HepG2 (cell line): Measurements from ENCODE around the gene PLEKHA5. TPM values are rescaled to one million over a fixed set of nuclear protein-coding genes. Genes with fewer than 3 reads are reported as not detected.

Source experiments
- ATAC-seq: fragments of 200-7000 bp; cut with Tn5 transposase; 3 replicates; pipeline ENCODE4 v1.9.1; 2020; ENCODE audit warnings: mild to moderate bottlenecking, moderate library complexity
- BruUV-seq: library from RNA; stranded (reverse); fragments of 400-500 nt; replicated peaks from 2 replicates; lab custom pipeline; 2021; lab: Mats Ljungman, UMichigan
- CTCF ChIA-PET: fragments of 300-600 bp; formaldehyde crosslinking; extraction: SDS; loops from one replicate; lab custom pipeline; 2021; ENCODE audit warnings: low total read pairs, inconsistent platforms, low intra/inter-chr PET ratio; lab: Yijun Ruan, JAX
- POLR2A ChIA-PET: fragments of 350-600 bp; sonication (Branson Sonifier 250); formaldehyde crosslinking; loops from one replicate; lab custom pipeline; 2020; ENCODE audit warnings: antibody characterized with exemption, inconsistent platforms; lab: Yijun Ruan, JAX
- DNase-seq: peaks from one replicate; pipeline ENCODE4 v3.0.0-alpha.2; 2015; ENCODE audit warnings: low spot score
- FAIRE-seq: peaks from 3 replicates; lab custom pipeline; 2011; peaks lifted over from hg19 to GRCh38; lab: Jason Lieb, UNC
- H2AFZ ChIP-seq: one replicate; pipeline ENCODE4 v1.6.1; 2011; ENCODE audit warnings: low read length, inconsistent platforms
- H3K27ac ChIP-seq: fragments of 300-600 bp; 3 replicates; pipeline ENCODE4 v1.8.0; 2011; ENCODE audit warnings: mixed run types, mild to moderate bottlenecking, mixed read lengths, low read length, inconsistent platforms; ENCODE audit not compliant: insufficient read depth; ENCODE audit errors: extremely low read length
- H3K27me3 ChIP-seq, 2 experiments: fragments of 200-600 bp in 1 of 2; 2 replicates in 1 of 2; 3 replicates in 1 of 2; pipeline versions ENCODE4 v1.6.0 to v1.8.0; 2011; ENCODE audit warnings: low read length in 2 of 2, mild to moderate bottlenecking in 2 of 2, moderate library complexity in 2 of 2, inconsistent platforms in 1 of 2; ENCODE audit not compliant: insufficient read depth in 2 of 2, control insufficient read depth in 1 of 2
- H3K36me3 ChIP-seq, 2 experiments: fragments of 200-600 bp in 1 of 2; replicated peaks in 1 of 2; 2 replicates in 1 of 2; 3 replicates in 1 of 2; pipeline versions ENCODE4 v1.5.1 to v1.8.0; 2011; ENCODE audit warnings: low read length in 2 of 2, inconsistent platforms in 1 of 2; ENCODE audit not compliant: insufficient read depth in 2 of 2, control insufficient read depth in 1 of 2
- H3K4me1 ChIP-seq: 2 replicates; pipeline ENCODE4 v1.5.1; 2012; ENCODE audit warnings: low read length, inconsistent platforms; ENCODE audit not compliant: insufficient read depth
- H3K4me2 ChIP-seq: 2 replicates; pipeline ENCODE4 v1.6.0; 2011; ENCODE audit warnings: low read depth, low read length, inconsistent platforms
- H3K4me3 ChIP-seq, 3 experiments: fragments of 200-600 bp in 1 of 3; sonication (generic), shearing (Covaris generic) in 1 of 3; replicated peaks in 1 of 3; 2 replicates each; pipeline ENCODE4 v1.5.1; 2011 to 2016; ENCODE audit warnings: low read length in 3 of 3, inconsistent platforms in 2 of 3, low read depth in 2 of 3, mild to moderate bottlenecking in 2 of 3, control low read depth in 1 of 3, mixed read lengths in 1 of 3; ENCODE audit not compliant: insufficient read depth in 1 of 3
- H3K79me2 ChIP-seq: one replicate; pipeline ENCODE4 v1.6.1; 2011; ENCODE audit warnings: low read length, inconsistent platforms; ENCODE audit not compliant: insufficient read depth
- H3K9ac ChIP-seq: 2 replicates; pipeline ENCODE4 v1.6.0; 2011; ENCODE audit warnings: mild to moderate bottlenecking, low read depth, low read length, inconsistent platforms; ENCODE audit not compliant: insufficient read depth
- H3K9me3 ChIP-seq: 2 replicates; pipeline ENCODE4 v1.5.1; 2012; ENCODE audit warnings: mild to moderate bottlenecking, low read length
- H4K20me1 ChIP-seq: 2 replicates; pipeline ENCODE4 v1.6.0; 2011; ENCODE audit warnings: inconsistent platforms, mild to moderate bottlenecking, low read length, moderate library complexity; ENCODE audit not compliant: insufficient read depth
- IKZF1 ChIP-seq: fragments of 450-650 bp; IDR thresholded peaks from 2 replicates; pipeline ENCODE4 v1.7.1; 2016
- IRF9 ChIP-seq: sonication (generic); formaldehyde crosslinking; IDR thresholded peaks from 2 replicates; pipeline ENCODE4 v1.8.0; 2022; ENCODE audit warnings: missing genetic modification reagents, mild to moderate bottlenecking, borderline replicate concordance
- RXRA ChIP-seq: sonication (generic); formaldehyde crosslinking; IDR thresholded peaks from 2 replicates; pipeline ENCODE4 v1.5.1; 2020; ENCODE audit warnings: missing genetic modification reagents
- SNAPC2 ChIP-seq: sonication (generic); formaldehyde crosslinking; IDR thresholded peaks from 2 replicates; pipeline ENCODE4 v1.8.1; 2022; ENCODE audit warnings: mild to moderate bottlenecking, missing genetic modification reagents
- ZNF160 ChIP-seq: sonication (generic); formaldehyde crosslinking; IDR thresholded peaks from 2 replicates; pipeline ENCODE4 v1.8.0; 2022; ENCODE audit warnings: mild to moderate bottlenecking, inconsistent platforms, missing genetic modification reagents
- ZNF577 ChIP-seq: sonication (generic); formaldehyde crosslinking; IDR thresholded peaks from 2 replicates; pipeline ENCODE4 v1.4.0; 2020; ENCODE audit warnings: mild to moderate bottlenecking, low read depth, missing genetic modification reagents, borderline replicate concordance
- WGBS: methylation state at CpG from one replicate; pipeline ENCODE4 v1.1.6; 2017; ENCODE audit warnings: low lambda C conversion rate; 5-methylcytosine and 5-hydroxymethylcytosine counted together
- in situ Hi-C: cut with HindIII; loops from 2 replicates; pipeline ENCODE4 v1.10.0; 2017; ENCODE audit warnings: low pct_unique_long_range_greater_than_20kb; ENCODE audit not compliant: extremely low pct_ligation_motif_present
- intact Hi-C: fragments of 100-400 bp; cut with micrococcal nuclease; formaldehyde crosslinking; loops from one replicate; pipeline ENCODE4 v1.10.0; 2022; ENCODE audit not compliant: unreplicated experiment
- polyA plus RNA-seq, 8 experiments: library from polyadenylated mRNA; depleted of rRNA in 3 of 8; stranded (reverse) in 7 of 8; unstranded in 1 of 8; fragments of >200 nt; fragmentation: Illumina TruSeq in 4 of 8; extraction: Trizol in 4 of 8; gene quantifications; 2 replicates each; pipeline versions ENCODE4 v1.2.1 to v1.2.3, GENCODE V29; 2011 to 2016; ENCODE audit warnings: low read depth in 4 of 8, missing spikeins in 1 of 8, mixed read lengths in 1 of 8; ENCODE audit not compliant: insufficient read depth in 1 of 8
- total RNA-seq, 5 experiments: library from RNA; depleted of rRNA; stranded (reverse); fragments of >200 nt; fragmentation: Illumina TruSeq; extraction: Trizol; gene quantifications; 2 replicates each; pipeline ENCODE4 v1.2.3, GENCODE V29; 2016; ENCODE audit warnings: low read depth in 1 of 5
- TF ChIP-seq, protein P1 (sequence below): sonication (generic); formaldehyde crosslinking; IDR thresholded peaks from 2 replicates; pipeline ENCODE4 v1.4.0; 2020; ENCODE audit warnings: missing genetic modification reagents
- TF ChIP-seq, protein P2 (sequence below): sonication (generic); formaldehyde crosslinking; IDR thresholded peaks from 2 replicates; pipeline ENCODE4 v1.4.0; 2020; ENCODE audit warnings: mild to moderate bottlenecking, missing genetic modification reagents
- TF ChIP-seq, protein P3 (sequence below): sonication (generic); formaldehyde crosslinking; IDR thresholded peaks from 2 replicates; pipeline ENCODE4 v1.4.0; 2020; ENCODE audit warnings: mild to moderate bottlenecking, missing genetic modification reagents
- TF ChIP-seq, protein P4 (sequence below): sonication (generic); formaldehyde crosslinking; IDR thresholded peaks from 2 replicates; pipeline ENCODE4 v1.5.0; 2020; ENCODE audit warnings: mild to moderate bottlenecking, missing genetic modification reagents

The PLEKHA5 gene
- total and polyA plus RNA-seq, 2 of the 13 experiments (the other 11 are each of a cell fraction or from before 2014, with no cell fraction given) = 4.2 to 15.4 TPM

GRCh38 chr12:19139615-19140194 is 10.2 kb downstream of the PLEKHA5 start:
- CTCF ChIA-PET = no interaction called here
- H4K20me1 ChIP-seq = no peaks in the 10 kb centered on the region
- no peak overlapping the region for H3K4me3 ChIP-seq
- BruUV-seq = no TSS peak
- no peak overlapping the region for H3K4me2 ChIP-seq
- no peak overlapping the region for H2AFZ ChIP-seq
- in situ Hi-C loops (no loop called here), intact Hi-C loops (no loop called here)
- no peak overlapping the region for H3K9ac ChIP-seq
- FAIRE-seq (no peak), DNase-seq (no peak), ATAC-seq (no peak)
- H3K9me3 ChIP-seq = no peaks in the 10 kb centered on the region
- H3K4me1 ChIP-seq = peaks cover 14% of the 10 kb centered on the region
- POLR2A ChIA-PET = no interaction called here
- H3K79me2 ChIP-seq = peaks cover 4% of the 10 kb centered on the region
- TF ChIP-seq, protein P1, sequence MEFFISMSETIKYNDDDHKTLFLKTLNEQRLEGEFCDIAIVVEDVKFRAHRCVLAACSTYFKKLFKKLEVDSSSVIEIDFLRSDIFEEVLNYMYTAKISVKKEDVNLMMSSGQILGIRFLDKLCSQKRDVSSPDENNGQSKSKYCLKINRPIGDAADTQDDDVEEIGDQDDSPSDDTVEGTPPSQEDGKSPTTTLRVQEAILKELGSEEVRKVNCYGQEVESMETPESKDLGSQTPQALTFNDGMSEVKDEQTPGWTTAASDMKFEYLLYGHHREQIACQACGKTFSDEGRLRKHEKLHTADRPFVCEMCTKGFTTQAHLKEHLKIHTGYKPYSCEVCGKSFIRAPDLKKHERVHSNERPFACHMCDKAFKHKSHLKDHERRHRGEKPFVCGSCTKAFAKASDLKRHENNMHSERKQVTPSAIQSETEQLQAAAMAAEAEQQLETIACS = no peak
- TF ChIP-seq SNAPC2 (CRISPR knock-in tag) = no peak
- WGBS = 96% methylated on average over 3 of the region's 3 CpGs
- H3K27ac ChIP-seq = no peak overlapping the region
- H3K36me3 ChIP-seq = peaks cover 0 to 2% of the 10 kb centered on the region in 2 experiments; a peak in 2 of 5 replicates
- H3K27me3 ChIP-seq = no peaks in the 10 kb centered on the region

DNA sequence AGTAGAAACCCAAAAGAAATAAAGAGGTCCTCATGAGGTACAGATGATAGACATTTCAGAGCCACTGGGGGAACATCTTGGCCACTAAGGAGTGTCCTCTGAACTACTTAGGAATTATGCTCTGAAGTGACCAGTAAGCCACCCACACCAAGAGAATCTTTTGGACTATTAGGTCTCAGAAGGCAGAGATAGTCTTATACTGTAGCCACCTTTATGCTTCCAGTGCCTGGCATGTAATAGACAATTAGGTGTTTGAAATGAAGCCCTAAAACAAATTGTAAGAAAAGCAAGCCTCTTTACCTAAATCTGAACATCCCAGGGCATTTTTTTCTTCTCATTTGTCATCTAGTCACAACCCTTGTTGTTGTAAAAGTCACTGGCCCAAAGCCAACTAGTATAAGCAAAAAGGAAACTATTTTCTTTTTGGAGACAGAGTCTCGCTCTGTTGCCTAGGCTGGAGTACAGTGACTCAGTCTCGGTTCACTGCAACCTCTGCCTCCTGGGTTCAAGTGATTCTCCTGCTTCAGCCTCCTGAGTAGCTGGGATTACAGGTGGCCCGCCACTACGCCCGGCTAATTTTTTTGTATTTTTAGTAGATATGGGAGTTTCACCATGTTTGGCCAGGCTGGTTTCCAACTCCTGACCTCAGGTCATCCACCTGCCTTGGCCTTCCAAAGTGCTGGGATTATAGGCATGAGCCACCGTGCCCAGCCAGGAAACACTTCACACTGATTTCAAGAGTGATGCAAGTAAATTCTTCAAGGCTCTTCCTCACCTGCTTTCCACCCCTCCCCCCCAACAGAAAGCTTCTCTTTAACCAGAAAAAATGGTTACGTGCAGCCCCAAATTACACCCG is 11.1 kb downstream of the PLEKHA5 start:
- no peak overlapping the region for H3K4me3 ChIP-seq
- 95% methylated on average over 8 of the region's 8 CpGs for WGBS
- ATAC-seq = no peak
- TF ChIP-seq IKZF1 = no peak
- TF ChIP-seq, protein P2, sequence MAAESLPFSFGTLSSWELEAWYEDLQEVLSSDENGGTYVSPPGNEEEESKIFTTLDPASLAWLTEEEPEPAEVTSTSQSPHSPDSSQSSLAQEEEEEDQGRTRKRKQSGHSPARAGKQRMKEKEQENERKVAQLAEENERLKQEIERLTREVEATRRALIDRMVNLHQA (CRISPR knock-in tag) = no peak
- TF ChIP-seq, protein P3, sequence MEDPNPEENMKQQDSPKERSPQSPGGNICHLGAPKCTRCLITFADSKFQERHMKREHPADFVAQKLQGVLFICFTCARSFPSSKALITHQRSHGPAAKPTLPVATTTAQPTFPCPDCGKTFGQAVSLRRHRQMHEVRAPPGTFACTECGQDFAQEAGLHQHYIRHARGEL = no peak
- TF ChIP-seq IRF9 (CRISPR knock-in tag) = no peak
- no peak for TF ChIP-seq ZNF577 (CRISPR knock-in tag)
- no peak for TF ChIP-seq RXRA
- TF ChIP-seq ZNF160 (CRISPR knock-in tag) = no peak
- TF ChIP-seq, protein P4, sequence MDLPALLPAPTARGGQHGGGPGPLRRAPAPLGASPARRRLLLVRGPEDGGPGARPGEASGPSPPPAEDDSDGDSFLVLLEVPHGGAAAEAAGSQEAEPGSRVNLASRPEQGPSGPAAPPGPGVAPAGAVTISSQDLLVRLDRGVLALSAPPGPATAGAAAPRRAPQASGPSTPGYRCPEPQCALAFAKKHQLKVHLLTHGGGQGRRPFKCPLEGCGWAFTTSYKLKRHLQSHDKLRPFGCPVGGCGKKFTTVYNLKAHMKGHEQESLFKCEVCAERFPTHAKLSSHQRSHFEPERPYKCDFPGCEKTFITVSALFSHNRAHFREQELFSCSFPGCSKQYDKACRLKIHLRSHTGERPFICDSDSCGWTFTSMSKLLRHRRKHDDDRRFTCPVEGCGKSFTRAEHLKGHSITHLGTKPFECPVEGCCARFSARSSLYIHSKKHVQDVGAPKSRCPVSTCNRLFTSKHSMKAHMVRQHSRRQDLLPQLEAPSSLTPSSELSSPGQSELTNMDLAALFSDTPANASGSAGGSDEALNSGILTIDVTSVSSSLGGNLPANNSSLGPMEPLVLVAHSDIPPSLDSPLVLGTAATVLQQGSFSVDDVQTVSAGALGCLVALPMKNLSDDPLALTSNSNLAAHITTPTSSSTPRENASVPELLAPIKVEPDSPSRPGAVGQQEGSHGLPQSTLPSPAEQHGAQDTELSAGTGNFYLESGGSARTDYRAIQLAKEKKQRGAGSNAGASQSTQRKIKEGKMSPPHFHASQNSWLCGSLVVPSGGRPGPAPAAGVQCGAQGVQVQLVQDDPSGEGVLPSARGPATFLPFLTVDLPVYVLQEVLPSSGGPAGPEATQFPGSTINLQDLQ = no peak

More for the DNA sequence above, 11.1 kb downstream of the PLEKHA5 start:
- Histone ChIP-seq H3K4me1 (peaks cover 14% of the 10 kb centered on the region), H3K36me3 (peaks cover 0 to 2% of the 10 kb centered on the region in 2 experiments; a peak in 1 of 5 replicates), H3K9ac (no peak overlapping the region), H3K27me3 (no peaks in the 10 kb centered on the region), H4K20me1 (no peaks in the 10 kb centered on the region), H3K4me2 (no peak overlapping the region), H3K79me2 (no peaks in the 10 kb centered on the region), H3K9me3 (no peaks in the 10 kb centered on the region), H3K27ac (no peak overlapping the region), H2AFZ (no peak overlapping the region)
- intact Hi-C loops (no loop called here), in situ Hi-C loops (no loop called here)
- ChIA-PET CTCF (no interaction called here), POLR2A (no interaction called here)
- DNase-seq = no peak
- FAIRE-seq = no peak
- no TSS peak for BruUV-seq
